Measurements from ENCODE around the gene TRPC1.

Gene TRPC1

DNA sequence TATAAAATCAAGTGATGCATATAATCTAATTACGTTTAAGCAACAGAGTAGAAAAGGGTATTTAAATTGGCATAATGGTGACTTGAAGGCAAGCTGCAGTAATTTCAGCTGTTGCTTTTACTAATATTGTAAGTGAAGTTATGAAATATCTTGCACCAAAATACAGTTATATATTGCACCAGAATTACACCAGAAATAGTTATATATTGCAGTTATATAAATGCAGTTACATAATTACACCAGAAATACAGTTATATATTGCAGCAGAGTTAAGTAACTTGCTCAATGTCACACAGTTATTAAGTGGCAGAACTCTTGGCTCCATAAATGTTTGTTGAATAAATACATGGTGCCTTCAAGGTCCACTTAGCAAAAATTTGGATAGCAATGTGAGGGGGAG is 113.7 kb downstream of the TRPC1 start:
- Mint-ChIP-seq H3K36me3 (ENCODE audit: low read depth) (no peaks in the 10 kb centered on the region), H3K27me3 (ENCODE audit: low read depth) (peaks cover 9% of the 10 kb centered on the region), H3K4me1 (ENCODE audit: low read depth) (no peaks in the 10 kb centered on the region), H3K27ac (no peak overlapping the region), H3K9me3 (no peaks in the 10 kb centered on the region), H3K4me3 (no peak overlapping the region)

DNA sequence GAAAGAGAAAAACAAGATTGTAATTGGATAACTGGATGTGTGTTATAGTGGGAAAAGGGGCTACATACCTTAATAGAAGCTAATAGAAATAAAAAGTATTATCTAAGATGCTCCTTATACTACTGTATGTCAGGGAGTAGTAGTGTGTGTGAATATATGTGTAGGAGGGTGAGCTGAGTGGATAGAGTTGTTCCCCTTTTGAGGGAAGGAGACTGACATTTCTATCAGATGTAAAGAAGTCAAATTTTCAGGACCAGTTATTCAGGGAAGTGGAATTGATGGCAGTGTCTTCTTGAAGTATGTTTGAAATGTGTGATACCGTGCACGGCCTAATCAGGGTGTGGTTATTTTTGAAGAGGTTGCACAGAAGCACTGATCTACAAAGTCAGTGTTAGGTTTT is 116.0 kb downstream of the TRPC1 start:
- Mint-ChIP-seq H3K9me3 (no peaks in the 10 kb centered on the region), H3K4me3 (no peak overlapping the region)

DNA sequence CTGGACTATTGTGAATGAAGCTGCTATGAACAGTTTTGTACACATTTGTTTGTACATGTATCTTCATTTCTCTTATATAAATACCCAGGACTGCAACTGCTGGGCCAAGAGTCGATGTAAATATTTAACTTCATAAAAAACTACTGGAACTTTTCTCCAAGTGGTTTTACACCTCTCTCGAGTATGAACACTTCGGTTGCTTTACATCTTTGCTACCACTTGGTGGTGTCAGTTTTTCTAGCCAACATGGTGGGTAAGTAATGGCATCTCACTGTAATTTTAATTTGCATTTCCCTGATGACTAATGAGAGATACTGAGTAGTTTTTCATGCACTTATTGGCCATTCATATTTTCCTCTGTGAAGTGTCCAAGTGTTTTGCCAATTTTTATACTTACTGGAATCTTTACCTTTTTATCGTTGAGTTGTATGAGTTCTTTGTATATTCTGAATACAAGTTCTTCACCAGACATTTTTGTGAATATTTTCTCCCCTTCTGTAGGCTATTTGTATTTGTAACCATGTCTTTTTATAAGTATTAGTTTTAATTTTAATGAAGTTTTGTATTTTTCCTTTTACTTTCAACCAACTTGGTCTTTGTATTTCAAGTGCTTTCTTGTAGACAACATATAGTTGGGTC is 120.6 kb downstream of the TRPC1 start:
- H3K36me3 Mint-ChIP-seq (ENCODE audit: low read depth): no peaks in the 10 kb centered on the region
- no peaks in the 10 kb centered on the region for H3K9me3 Mint-ChIP-seq
- no peak overlapping the region for H3K4me3 Mint-ChIP-seq
- peaks cover 9% of the 10 kb centered on the region for H3K27me3 Mint-ChIP-seq (ENCODE audit: low read depth)
- H3K4me1 Mint-ChIP-seq (ENCODE audit: low read depth): no peaks in the 10 kb centered on the region
- H3K27ac Mint-ChIP-seq: no peak overlapping the region

More for the DNA sequence above, 116.0 kb downstream of the TRPC1 start:
- Mint-ChIP-seq H3K4me1 (ENCODE audit: low read depth) (no peaks in the 10 kb centered on the region), H3K36me3 (ENCODE audit: low read depth) (no peaks in the 10 kb centered on the region), H3K27ac (no peak overlapping the region), H3K27me3 (ENCODE audit: low read depth) (peaks cover 17% of the 10 kb centered on the region)

DNA sequence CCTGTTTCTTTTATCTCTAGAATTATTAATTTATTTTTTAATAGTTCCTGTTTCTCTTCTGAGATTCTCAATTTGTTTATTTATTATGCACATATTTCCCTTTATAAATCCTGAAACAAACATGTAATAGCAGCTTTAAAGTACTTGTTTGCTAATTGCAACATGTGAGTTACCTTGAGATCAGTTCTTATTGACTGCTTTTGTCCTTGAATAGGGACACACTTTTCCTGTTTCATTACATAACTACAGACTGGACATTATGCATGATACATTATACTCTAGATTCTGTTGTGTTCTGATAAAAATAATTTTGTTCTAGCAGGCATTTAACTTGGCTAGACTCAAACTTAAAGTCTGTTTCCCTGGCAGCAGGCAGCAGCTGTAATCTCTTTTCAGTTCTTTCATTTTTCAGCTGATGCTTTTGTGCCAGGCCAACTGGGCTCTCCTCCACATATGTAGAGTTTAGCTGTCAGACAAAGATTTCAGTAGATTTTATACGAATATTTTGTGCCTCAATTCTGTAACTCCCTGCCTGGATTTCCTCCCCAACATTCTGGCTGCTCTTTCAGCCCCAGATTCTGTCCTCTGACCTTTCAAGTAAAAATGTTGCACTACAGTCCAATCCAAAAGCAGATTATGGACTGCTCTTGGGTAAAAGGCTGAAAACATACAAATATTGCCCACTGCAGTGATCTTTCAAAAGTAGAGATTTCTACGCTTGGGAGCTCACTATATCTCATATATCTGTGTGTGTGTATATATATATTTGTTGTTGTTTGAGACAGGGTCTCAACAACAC is 123.1 kb downstream of the TRPC1 start:
- Mint-ChIP-seq H3K4me3 (no peak overlapping the region), H3K9me3 (no peaks in the 10 kb centered on the region), H3K27ac (no peak overlapping the region), H3K27me3 (ENCODE audit: low read depth) (peaks cover 9% of the 10 kb centered on the region), H3K36me3 (ENCODE audit: low read depth) (no peaks in the 10 kb centered on the region), H3K4me1 (ENCODE audit: low read depth) (no peaks in the 10 kb centered on the region)

DNA sequence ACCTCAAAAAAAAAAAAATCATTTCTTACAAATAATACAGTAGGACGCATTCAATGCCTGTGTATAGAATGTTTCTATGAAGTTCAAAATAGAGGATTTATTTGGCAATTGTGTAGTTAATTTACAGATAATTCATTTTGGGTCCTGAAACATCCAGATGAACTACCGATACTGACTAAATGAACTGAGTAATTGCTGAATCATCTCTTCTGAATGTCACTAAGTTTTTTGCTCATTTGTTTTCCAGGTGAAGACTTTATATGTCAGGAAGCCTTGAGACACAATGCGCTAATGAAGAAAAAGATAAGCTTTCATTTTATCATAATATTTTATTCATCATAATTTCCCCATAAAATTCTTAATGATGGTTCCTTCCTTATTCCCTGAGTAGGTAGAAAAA is 125.3 kb downstream of the TRPC1 start:
- Mint-ChIP-seq H3K27ac (no peak overlapping the region), H3K4me1 (ENCODE audit: low read depth) (no peaks in the 10 kb centered on the region), H3K36me3 (ENCODE audit: low read depth) (no peaks in the 10 kb centered on the region), H3K9me3 (no peaks in the 10 kb centered on the region), H3K27me3 (ENCODE audit: low read depth) (peaks cover 7% of the 10 kb centered on the region), H3K4me3 (no peak overlapping the region)

DNA sequence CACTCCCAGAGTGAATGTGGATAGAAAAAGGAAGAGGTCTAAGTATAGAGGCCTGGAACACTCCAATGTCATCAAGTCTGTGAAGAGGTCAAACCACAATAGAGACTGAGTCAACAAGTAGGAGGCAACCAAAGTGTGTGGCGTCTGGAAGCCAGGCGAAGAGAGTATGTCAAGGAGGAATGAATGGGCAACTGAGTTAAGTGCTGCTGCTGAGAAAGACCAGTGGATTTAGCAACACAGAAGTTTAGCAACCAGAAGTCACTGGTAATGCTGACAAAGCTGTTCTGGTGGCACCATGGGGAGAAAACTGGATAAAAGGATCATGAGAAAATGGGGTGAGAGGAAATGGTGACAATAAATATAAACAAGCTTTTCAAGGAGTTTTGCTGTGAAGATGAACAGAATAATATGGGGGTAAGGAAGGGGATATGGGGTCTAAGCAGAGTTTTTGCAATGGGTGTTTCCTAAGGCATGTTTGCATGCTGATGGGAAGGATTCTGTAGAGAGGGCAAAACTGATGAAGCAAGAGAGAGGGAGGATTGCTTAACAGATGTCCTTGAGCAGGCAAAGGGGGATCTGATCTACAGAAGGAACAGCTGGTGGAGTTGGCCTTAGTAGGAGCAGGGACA is 126.7 kb downstream of the TRPC1 start:
- Mint-ChIP-seq H3K27ac (no peak overlapping the region), H3K27me3 (ENCODE audit: low read depth) (peaks cover 12% of the 10 kb centered on the region), H3K36me3 (ENCODE audit: low read depth) (no peaks in the 10 kb centered on the region), H3K4me3 (no peak overlapping the region), H3K9me3 (no peaks in the 10 kb centered on the region), H3K4me1 (ENCODE audit: low read depth) (no peaks in the 10 kb centered on the region)

DNA sequence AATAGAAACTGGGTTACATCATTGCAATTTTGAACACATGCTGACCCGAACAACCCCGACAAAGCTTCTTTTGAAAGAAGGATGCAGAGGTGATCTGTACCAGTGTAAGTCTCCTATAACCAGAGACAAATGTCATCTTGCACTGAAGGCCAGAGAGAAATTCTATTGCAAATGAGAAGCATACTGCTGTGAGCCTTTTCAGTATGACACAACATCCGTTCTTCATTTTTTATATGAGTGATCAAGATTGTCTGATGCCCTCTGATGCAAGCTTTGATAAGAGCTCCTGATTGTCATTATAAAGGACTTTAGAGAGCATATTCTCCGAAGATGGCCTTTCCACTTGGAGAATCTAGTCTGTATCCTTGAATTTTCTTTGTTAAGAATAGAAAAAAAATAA is 128.2 kb downstream of the TRPC1 start:
- no peaks in the 10 kb centered on the region for H3K36me3 Mint-ChIP-seq (ENCODE audit: low read depth)
- peaks cover 15% of the 10 kb centered on the region for H3K27me3 Mint-ChIP-seq (ENCODE audit: low read depth)
- H3K27ac Mint-ChIP-seq: no peak overlapping the region
- no peaks in the 10 kb centered on the region for H3K4me1 Mint-ChIP-seq (ENCODE audit: low read depth)
- H3K9me3 Mint-ChIP-seq: no peaks in the 10 kb centered on the region
- no peak overlapping the region for H3K4me3 Mint-ChIP-seq

DNA sequence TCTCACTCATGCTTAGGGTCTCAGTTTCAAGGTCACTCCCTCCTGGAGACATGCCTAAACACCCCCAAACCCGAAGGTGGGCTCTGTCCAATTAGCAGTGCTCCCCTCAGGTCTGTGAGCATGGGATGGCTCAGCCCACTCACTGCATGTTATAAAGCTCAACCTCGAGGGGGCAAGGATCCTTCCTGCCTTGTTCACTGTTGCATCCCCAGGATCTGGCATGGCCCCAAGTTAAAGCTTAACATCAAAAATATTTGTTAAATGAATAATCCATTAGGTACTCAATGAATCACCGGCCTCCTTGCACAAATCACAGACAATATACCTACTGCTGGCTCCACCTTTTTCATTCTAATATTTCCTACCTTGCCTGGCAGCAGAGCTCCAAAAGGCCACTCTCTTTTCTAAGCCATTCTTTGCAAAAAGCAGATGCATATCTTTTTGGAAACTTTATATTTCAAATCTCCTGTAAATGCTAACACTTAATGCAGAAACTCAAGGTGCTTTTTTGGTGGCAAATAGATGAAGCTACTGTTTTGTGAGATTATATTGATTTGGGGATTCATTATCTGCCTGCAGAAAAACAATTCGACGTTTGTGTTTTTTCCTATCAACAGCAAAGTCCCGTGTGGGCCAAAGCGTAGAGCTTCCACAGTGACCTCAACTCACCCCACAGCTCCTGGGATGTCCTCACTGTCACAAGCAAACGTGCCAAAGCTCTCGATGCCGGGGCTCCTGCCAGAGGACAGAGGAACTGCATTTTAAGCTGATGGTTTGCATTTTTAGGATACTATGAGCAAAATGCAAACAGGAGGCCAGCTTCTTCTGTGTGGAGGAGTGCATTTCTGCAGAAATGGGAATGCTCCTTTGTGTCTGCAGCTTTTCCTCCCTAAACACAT is 129.7 kb downstream of the TRPC1 start:
- Mint-ChIP-seq H3K9me3 (no peaks in the 10 kb centered on the region), H3K4me1 (ENCODE audit: low read depth) (no peaks in the 10 kb centered on the region), H3K27ac (no peak overlapping the region), H3K4me3 (no peak overlapping the region), H3K27me3 (ENCODE audit: low read depth) (peaks cover 17% of the 10 kb centered on the region), H3K36me3 (ENCODE audit: low read depth) (no peaks in the 10 kb centered on the region)

DNA sequence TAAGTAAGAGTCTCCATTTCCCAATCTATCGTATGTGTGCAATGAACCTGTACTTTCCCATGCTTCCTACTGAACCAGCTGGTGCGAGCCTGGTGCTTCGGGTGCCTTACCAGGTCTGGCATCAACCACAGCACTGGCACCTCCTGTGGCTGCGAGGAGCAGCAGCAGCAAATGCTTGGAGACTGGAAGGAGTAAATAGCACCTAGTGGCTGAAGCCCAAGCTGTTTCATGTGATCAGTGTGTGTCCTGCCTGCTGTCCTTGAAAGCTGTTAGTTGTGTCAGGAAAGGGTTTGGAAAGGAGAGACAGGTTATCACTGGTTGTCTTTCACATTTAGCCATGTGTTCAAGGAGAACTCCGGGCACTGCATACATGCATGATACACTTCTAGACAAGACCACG is 133.2 kb downstream of the TRPC1 start:
- no peak overlapping the region for H3K27ac Mint-ChIP-seq
- no peaks in the 10 kb centered on the region for H3K36me3 Mint-ChIP-seq (ENCODE audit: low read depth)
- no peak overlapping the region for H3K4me3 Mint-ChIP-seq
- no peaks in the 10 kb centered on the region for H3K4me1 Mint-ChIP-seq (ENCODE audit: low read depth)
- peaks cover 30% of the 10 kb centered on the region for H3K27me3 Mint-ChIP-seq (ENCODE audit: low read depth)
- no peaks in the 10 kb centered on the region for H3K9me3 Mint-ChIP-seq
